SK-N-MC (cell line): ENCODE results near the gene PDE5A.

Experiments
- EZH2 ChIP-seq: fragments of 200-600 bp; sonication (generic); IDR thresholded peaks from one replicate; pipeline ENCODE4 v1.6.1; 2017; ENCODE audit warnings: antibody characterized with exemption
- FOXP2 ChIP-seq: optimal IDR thresholded peaks from 2 replicates; pipeline ENCODE3; 2011; ENCODE audit warnings: mild to moderate bottlenecking, moderate library complexity; ENCODE audit not compliant: insufficient read depth; ENCODE audit errors: extremely low read length, control extremely low read depth
- POLR2AphosphoS5 ChIP-seq: IDR thresholded peaks from 2 replicates; pipeline ENCODE4 v1.6.1; 2012; ENCODE audit warnings: mild to moderate bottlenecking, low read depth, low read length, borderline replicate concordance

DNA sequence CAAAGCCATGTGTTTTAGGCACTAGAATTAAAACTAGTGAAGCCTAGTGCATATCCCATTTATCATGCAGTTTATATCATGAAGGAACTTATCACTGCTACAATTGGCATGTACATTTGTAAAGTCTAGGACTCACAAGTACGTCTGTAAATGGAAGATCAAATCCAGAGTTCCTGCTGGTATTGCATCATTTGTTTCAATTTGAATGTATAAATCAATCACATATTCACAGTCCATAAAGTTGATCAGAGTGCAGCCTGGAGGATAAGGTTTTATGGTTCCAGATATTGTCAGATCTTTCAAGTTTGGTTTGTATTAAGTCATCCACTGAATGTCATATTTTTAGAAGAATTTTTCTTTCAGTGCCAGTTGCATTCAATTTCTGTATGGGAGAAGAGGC lies 32.6 kb upstream of the PDE5A start:
- no peak for TF ChIP-seq POLR2AphosphoS5
- no peak for TF ChIP-seq EZH2
- TF ChIP-seq FOXP2: no peak
